Stimulated activated CD4-positive, alpha-beta T cell treated with anti-CD3 and anti-CD28 coated beads, Interleukin-2, amount 100 ng/mL, for 4 hours (primary cell): ENCODE data around the gene CIDEC.
"Not testable (repeated sequence)": the region's sequence is repeated elsewhere in the genome, so short reads cannot be mapped to it uniquely, and the experiment has no call there.

ENCODE experiments used
- DNase-seq: peaks from one replicate; pipeline ENCODE4 v3.0.0-alpha.2; 2020; ENCODE audit warnings: low read depth

The CIDEC gene

GRCh38 chr3:9875448-9875847, 4.6 kb downstream of the CIDEC start:
- no peak for DNase-seq

GRCh38 chr3:9872067-9872466, 8.0 kb downstream of the CIDEC start:
- not testable (repeated sequence) for DNase-seq

DNA sequence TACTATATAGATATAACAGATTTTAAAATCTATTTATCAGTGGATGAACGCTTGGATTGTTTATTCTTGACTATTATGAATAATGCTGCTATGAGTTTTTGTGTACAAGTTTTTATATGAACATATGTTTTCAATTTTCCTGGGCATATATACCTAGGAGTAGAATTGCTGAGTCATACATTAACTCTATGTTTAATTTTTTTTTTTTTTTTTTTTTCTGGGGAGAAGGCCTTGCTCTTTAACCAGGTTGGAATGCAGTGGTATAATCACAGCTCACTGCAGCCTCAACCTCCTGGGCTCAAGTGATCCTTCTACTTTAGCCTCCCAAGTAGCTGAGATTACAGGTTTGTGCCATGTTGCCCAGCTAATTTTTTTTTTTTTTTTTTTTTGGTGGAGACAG, 9.1 kb downstream of the CIDEC start:
- DNase-seq, result no peak

GRCh38 chr3:9869955-9870354, 10.1 kb downstream of the CIDEC start:
- DNase-seq, result no peak

DNA sequence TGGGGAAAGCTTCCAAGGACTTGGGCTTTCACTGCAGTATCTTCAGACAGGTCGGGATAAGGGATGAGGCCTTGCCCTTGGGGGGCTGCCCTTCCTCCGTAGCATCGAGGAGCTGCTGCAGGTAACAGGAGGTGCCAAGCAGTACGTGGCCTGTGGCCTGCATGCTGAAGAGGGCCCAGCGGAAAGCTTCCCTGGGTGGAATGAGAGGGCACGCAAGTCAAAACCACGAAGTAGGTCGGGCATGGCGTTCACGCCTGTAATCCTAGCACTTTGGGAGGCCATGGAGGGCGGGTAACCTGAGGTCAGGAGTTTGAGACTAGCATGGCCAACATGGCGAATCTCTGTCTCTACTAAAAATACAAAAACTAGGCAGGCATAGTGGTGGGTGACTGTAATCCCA, 12.9 kb downstream of the CIDEC start:
- no peak for DNase-seq

- DNase-seq, result no peak
Measured at GRCh38 chr3:9866639-9867038, 13.4 kb downstream of the CIDEC start.

- not testable (repeated sequence) for DNase-seq
Measured at GRCh38 chr3:9865125-9865637, 14.9 kb downstream of the CIDEC start.

DNA sequence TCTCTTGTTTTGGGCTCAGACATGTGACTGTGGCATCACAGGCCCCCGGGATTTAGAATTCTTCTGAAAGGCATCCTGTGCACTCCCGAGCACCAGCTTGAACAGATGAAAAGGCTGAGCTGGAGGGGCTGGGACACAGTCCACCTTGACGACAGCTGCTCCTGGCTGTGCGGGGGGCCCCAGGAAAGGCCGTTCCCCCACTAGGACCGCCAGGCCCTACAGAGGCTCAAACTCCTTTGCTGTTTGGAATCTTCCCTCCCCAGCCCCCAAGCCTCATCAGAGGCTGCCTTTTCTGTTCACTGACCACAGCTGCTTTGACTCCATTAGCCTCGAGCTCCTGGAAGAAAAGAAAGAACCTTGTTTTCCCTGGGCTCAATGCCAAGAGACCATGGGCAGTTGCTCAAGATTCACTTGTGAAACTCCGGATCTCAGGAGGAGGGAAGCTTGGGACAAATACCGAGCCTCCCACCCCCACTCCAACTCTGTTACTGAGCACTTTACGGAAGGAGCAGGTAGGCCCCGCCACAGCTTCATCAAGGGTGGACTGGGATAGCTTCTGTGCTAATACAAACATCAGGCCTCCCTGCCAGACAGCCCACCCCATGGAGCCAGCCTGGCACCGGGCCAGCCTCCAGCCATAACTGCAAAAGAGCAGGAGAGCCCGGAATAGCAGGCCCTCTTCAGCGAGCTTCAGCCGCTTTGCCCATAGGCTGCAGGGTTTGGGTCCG, 15.7 kb downstream of the CIDEC start:
- DNase-seq, result no peak

DNA sequence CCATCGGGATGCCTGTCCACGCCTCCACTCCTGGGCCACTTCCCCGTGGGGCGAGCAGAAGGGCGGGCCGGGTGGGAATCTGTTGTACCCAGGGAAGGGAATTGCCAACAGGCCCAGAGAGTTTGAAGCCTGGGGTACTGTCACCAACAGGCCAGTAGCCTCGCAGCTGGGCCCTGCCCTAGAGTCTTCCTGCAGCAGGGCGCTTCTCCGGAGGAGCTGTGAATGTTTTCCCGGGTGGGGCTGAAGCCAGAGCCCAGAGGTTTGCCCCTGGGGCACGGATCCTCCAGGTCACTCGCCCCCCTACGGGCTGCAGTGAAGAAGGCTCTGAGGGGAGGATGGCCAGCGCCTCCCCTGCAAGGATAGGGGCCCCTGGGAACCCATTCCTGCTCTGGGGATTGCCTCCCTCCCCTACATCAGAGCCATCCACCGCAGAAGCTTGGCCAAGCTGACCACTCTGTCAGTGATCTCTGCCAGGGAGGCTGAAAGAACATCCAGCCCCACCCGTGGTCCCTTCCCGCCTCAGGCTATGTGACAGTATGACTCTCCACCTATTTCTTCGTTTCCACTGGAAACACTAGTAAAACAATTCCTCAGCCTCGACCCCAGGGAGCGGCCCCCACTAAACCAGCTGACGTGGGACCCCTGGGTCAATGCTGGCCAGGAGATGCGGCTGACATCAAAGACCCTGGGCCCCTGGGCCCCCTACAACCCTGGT, 16.8 kb downstream of the CIDEC start:
- no peak for DNase-seq

DNA sequence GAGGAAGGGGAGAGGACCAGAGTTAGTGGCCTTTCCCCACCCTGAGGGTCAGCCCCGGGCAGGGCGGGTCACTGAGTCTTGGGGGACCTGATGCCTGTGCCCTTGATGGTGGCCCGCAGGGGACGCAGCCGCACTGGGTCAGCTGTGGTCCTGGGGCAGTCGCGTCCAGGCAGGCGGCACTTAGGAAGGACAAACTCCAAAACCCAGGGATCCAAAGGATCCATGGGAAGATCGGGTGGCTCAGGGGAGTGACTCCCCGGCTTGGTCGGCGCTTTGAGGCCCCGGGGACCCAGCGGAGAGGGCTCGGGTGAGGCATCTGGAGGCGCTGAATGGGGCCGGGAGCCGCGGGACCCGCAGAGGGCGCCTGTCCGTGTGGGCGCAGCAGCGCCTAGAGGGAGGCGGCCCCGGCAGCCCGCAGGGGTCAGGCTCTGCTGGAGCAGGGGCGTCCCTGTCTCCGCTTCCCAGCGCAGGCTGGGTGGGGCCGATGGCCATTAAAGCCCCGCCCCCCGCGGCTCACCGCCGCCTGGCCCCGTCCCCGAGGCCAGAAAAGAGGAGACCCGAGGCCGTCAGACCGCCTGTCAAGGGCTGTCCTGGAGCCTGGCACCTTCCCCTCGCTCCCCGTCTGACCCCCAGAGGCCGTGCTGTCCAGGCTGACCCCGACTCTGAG, 17.5 kb downstream of the CIDEC start:
- no peak for DNase-seq

DNA sequence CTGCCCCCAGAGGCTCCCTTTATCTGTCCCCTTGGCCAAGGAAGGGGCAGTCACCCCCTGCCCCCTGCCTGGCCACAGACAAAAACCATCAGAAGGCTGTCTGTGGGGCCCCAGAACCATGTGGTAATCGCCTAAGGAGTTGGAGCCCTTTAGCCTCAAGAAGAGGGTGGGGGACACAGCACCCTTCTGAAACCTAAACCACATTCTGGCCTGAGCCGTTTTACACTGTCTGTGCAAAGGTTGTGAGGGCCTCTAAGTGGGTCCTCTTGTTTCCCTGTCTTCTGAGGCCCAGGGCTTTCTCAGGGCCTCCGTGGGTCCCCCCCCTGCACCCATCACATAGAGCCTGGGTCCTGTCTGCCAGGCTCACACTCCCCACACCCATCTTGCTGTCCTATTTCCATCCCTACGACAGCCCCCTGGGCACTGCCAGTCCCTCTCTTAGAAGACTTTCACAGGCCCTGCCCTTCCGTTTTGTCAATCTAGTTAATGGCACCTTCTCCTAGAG, 18.4 kb downstream of the CIDEC start:
- no peak for DNase-seq

DNA sequence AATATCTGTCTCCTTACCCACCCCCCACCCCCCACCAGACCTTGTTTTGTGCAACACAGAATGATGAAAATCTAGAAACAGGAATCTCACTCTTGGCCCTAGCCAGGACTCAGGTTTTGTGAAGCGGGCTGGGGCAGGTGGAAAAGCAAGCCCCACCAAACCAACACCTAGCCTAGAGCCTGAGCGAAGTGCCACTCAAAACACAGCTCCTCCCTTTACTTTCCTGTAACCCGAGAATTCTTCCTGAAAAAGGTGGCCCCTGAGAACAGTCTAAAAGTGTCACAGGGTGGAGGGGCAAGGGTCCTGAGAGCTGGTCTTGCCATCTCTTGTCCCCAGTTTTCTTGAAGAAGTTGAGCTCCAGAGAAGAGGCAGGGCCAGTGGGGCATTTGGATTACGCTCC, 18.9 kb downstream of the CIDEC start:
- DNase-seq, result no peak

- no peak for DNase-seq
Measured at GRCh38 chr3:9859530-9860025, 20.5 kb downstream of the CIDEC start.

- DNase-seq, result no peak
Measured at GRCh38 chr3:9855594-9855993, 24.5 kb downstream of the CIDEC start.

DNA sequence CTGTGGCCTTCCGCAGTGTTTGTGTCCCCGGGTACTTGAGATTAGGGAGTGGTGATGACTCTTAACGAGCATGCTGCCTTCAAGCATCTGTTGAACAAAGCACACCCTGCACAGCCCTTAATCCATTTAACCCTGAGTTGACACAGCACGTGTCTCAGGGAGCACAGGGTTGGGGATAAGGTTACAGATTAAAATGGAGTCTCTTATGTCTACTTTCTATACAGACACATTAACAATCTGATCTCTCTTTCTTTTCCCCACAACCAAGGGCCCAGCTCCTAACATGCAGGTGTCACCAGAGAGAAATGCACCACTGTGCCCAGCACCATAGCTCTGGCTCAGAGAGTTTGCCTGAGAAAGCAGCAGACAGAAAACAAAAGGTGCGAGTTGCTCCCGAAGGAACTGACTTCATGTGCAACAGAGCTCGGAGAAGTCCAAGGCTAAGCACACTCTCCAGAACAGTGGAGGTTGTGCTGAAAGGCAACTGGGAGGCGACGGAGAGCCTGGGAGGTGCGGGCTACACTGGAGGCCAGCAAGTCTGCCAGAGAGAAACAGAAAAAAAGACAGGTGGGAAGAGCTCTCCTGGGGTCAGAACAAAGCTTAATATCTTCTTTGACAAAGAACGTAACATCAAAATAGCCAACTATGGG, 25.6 kb downstream of the CIDEC start:
- DNase-seq, result not testable (repeated sequence)

DNA sequence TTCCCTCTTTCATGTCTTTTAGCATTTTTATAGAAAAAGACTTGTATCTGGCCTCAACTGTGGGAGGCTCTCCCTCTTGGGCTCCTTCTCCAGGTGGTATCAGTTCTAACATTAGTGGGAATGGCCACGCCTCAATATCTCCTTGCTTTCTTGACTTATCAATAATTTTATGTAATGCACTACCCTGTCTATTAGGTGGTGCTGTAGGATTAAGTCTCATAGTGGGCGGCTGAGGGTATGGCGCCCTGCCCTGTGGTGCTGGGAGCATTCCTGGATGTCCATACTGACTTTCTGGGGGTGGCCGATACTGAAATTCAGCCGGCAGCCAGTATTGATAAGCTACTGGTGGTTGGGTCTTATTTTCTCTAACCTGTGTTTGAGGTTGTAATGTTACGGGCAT, 27.5 kb downstream of the CIDEC start:
- no peak for DNase-seq

DNA sequence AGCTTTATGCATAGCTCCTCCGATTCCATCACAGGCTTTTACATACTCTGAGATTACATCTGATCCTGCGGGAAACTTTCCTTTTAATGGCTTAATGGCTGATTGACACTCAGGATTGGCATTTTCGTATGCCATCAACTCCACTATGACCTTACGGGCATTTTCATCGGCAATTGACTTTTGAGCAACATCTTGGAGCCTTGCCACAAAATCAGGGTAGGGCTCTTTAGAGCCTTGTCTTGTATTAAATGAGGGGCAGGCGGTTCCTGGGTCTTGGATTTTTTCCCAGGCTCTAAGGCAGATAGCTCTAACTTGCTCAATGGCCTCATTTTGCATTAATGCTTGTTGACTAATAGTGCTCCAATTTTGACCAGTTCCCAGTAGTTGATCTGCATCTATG, 28.1 kb downstream of the CIDEC start:
- not testable (repeated sequence) for DNase-seq

GRCh38 chr3:9851383-9851782, 28.7 kb downstream of the CIDEC start:
- not testable (repeated sequence) for DNase-seq

GRCh38 chr3:9848860-9849259, 31.2 kb downstream of the CIDEC start:
- DNase-seq, result not testable (repeated sequence)

GRCh38 chr3:9847870-9848269, 32.2 kb downstream of the CIDEC start:
- not testable (repeated sequence) for DNase-seq

GRCh38 chr3:9846931-9847488, 33.0 kb downstream of the CIDEC start:
- no peak for DNase-seq

GRCh38 chr3:9846231-9846630, 33.8 kb downstream of the CIDEC start:
- no peak for DNase-seq
